ENCODE data around the gene TMEM141.
"Not testable (repeated sequence)": the region's sequence is repeated elsewhere in the genome, so short reads cannot be mapped to it uniquely, and the experiment has no call there.

Gene TMEM141

DNA sequence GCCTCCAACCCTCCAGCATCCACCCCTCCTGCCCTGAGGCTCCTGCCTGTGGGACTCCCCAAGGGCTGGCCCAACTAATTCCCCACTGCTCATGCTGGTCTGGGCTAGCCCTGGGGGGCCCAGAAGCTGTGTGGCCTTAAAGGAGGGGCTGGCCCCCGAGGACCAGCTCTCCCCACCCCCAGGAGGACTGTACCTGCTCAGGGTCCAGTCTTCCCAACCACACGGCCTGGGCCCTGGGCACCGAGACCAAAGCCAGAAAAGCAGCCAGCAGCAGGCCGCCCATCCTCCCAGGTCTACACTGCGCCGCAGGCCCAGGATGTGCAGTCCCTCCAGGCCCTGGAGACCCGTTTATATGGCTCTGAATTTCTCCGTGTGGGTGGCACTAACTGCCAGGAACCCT is 42.9 kb upstream of the TMEM141 start, which contains the start of gene LCN6:
Gene LCN6 (minus strand): TSS at position 325 of the 400 bp plus-strand sequence. CDS start 42 bp downstream, at position 283.
- Histone ChIP-seq H3K4me3 (ENCODE audit: low read depth, low read length) (no peak within 1 kb of the TSS), H3K27ac (ENCODE audit: low read depth, low read length) (no peak within 1 kb of the TSS), H3K27me3 (ENCODE audit: insufficient read depth, low read length) (peaks cover 13% of the 10 kb centered on the region)

DNA sequence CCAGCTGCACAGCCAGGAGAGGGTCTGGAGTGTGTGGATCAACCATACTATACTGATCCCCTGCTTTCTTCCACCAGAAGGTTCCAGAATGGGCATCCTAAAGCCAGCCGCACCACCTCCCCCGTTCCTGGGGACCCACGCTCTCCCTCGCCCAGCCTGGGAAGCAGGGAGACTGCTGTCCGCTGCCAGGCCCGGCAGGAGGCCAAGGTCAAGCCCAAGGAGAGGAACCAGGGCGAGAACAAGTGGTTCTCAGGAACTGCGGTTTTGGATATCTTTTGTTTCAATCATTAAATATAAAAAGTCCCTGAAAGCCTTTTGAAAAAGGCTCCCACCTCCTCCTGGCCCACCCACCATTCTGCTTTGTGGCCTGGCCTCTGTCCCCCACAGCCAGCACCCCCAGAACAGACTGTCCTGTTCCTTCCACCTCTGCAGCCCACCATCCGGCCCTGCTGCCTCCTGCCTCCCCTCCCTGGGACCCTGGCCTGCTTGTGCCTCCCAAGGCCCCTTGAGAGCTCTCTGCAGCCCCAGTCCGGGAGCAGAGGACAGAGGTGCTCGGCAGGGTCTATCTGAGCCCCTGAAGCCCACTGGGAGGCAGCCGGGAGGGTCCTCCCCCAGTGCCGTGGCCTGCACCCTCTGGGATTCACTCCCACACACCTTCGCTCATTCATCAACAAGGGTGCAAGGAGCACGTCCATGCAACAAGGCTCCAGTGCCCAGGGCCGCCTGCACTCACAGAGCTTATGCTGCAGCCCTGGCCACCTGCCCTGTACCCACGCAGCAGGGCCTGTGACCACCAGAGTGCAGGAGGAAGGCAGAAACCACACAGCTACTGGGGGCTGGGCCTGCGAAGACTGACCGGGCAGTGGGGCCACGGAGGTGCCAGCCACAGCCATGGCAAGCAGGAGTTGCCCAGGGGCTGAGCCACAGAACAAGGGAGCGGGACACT is 42.2 kb upstream of the TMEM141 start:
- no peaks in the 10 kb centered on the region for H3K79me2 ChIP-seq (ENCODE audit: control insufficient read depth, insufficient read depth, low read length, unreplicated experiment)
- no peak overlapping the region for H3K27ac ChIP-seq (ENCODE audit: low read depth, low read length)
- H3K4me1 ChIP-seq (ENCODE audit: control insufficient read depth, insufficient read depth, low read length, unreplicated experiment): no peaks in the 10 kb centered on the region
- no peak overlapping the region for H3K4me3 ChIP-seq (ENCODE audit: low read depth, low read length)
- no peak overlapping the region for H2AFZ ChIP-seq (ENCODE audit: low read length, unreplicated experiment)
- peaks cover 11% of the 10 kb centered on the region for H3K27me3 ChIP-seq (ENCODE audit: insufficient read depth, low read length)
- H3K36me3 ChIP-seq (ENCODE audit: insufficient read depth, low read length): no peaks in the 10 kb centered on the region

More for the DNA sequence above, 42.9 kb upstream of the TMEM141 start, which contains the start of gene LCN6:
- Histone ChIP-seq H3K36me3 (ENCODE audit: insufficient read depth, low read length) (no peaks in the 10 kb centered on the region), H2AFZ (ENCODE audit: low read length, unreplicated experiment) (no peak within 1 kb of the TSS), H3K79me2 (ENCODE audit: control insufficient read depth, insufficient read depth, low read length, unreplicated experiment) (no peaks in the 10 kb centered on the region), H3K4me1 (ENCODE audit: control insufficient read depth, insufficient read depth, low read length, unreplicated experiment) (no peaks in the 10 kb centered on the region)

GRCh38 chr9:136750526-136750925 is 40.6 kb upstream of the TMEM141 start:
- no peak overlapping the region for H2AFZ ChIP-seq (ENCODE audit: low read length, unreplicated experiment)
- H3K27me3 ChIP-seq (ENCODE audit: insufficient read depth, low read length): peaks cover 11% of the 10 kb centered on the region
- H3K36me3 ChIP-seq (ENCODE audit: insufficient read depth, low read length): no peaks in the 10 kb centered on the region
- H3K27ac ChIP-seq (ENCODE audit: low read depth, low read length): no peak overlapping the region
- no peaks in the 10 kb centered on the region for H3K79me2 ChIP-seq (ENCODE audit: control insufficient read depth, insufficient read depth, low read length, unreplicated experiment)
- H3K4me1 ChIP-seq (ENCODE audit: control insufficient read depth, insufficient read depth, low read length, unreplicated experiment): no peaks in the 10 kb centered on the region
- no peak overlapping the region for H3K4me3 ChIP-seq (ENCODE audit: low read depth, low read length)

DNA sequence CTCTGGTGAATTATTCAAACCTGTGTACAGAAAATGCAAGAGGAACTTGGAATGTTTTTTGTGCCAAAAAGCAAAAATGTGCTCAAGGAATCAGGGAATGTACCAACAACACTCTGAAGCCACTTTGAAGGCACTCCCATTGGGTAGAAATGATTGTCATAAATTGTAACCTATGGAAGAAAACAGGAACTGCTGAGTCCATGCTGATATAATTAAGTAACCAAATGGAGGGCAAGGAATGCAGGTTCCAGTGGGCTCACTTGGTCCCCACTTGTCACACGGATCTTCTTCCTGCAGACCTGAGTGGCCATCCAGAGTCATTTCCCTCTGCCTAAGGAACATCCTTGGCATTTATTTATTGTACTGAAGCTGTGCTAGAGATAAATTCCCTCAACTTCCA is 39.9 kb upstream of the TMEM141 start:
- H3K27ac ChIP-seq (ENCODE audit: low read depth, low read length): no peak overlapping the region
- no peaks in the 10 kb centered on the region for H3K36me3 ChIP-seq (ENCODE audit: insufficient read depth, low read length)
- no peak overlapping the region for H3K4me3 ChIP-seq (ENCODE audit: low read depth, low read length)
- no peaks in the 10 kb centered on the region for H3K79me2 ChIP-seq (ENCODE audit: control insufficient read depth, insufficient read depth, low read length, unreplicated experiment)
- no peaks in the 10 kb centered on the region for H3K4me1 ChIP-seq (ENCODE audit: control insufficient read depth, insufficient read depth, low read length, unreplicated experiment)
- peaks cover 11% of the 10 kb centered on the region for H3K27me3 ChIP-seq (ENCODE audit: insufficient read depth, low read length)
- H2AFZ ChIP-seq (ENCODE audit: low read length, unreplicated experiment): no peak overlapping the region

DNA sequence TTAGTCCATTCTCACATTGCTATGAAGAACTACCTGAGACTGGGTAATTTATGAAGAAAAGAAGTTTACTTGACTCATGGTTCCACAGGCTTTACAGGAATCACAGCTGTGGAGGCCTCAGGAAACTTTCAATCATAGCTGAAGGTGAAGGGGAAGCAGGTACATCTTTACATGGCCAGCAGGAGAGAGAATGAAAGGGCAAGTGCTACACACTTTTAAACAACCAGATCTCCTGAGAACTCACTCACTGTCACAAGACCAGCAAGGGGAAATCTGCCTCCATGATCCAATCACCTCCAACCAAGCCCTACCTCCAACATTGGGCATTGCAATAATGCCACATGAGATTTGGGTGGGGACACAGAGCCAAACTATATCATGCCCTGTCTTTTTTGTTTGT is 39.3 kb upstream of the TMEM141 start:
- Histone ChIP-seq H3K4me1 (ENCODE audit: control insufficient read depth, insufficient read depth, low read length, unreplicated experiment) (no peaks in the 10 kb centered on the region), H2AFZ (ENCODE audit: low read length, unreplicated experiment) (no peak overlapping the region)

GRCh38 chr9:136753371-136754058 is 37.6 kb upstream of the TMEM141 start:
- H3K27me3 ChIP-seq (ENCODE audit: insufficient read depth, low read length): peaks cover 11% of the 10 kb centered on the region
- H2AFZ ChIP-seq (ENCODE audit: low read length, unreplicated experiment): no peak overlapping the region
- no peaks in the 10 kb centered on the region for H3K79me2 ChIP-seq (ENCODE audit: control insufficient read depth, insufficient read depth, low read length, unreplicated experiment)
- H3K4me3 ChIP-seq (ENCODE audit: low read depth, low read length): no peak overlapping the region
- no peak overlapping the region for H3K27ac ChIP-seq (ENCODE audit: low read depth, low read length)
- H3K4me1 ChIP-seq (ENCODE audit: control insufficient read depth, insufficient read depth, low read length, unreplicated experiment): no peaks in the 10 kb centered on the region
- H3K36me3 ChIP-seq (ENCODE audit: insufficient read depth, low read length): no peaks in the 10 kb centered on the region

More for the DNA sequence above, 39.3 kb upstream of the TMEM141 start:
- no peaks in the 10 kb centered on the region for H3K36me3 ChIP-seq (ENCODE audit: insufficient read depth, low read length)
- no peak overlapping the region for H3K4me3 ChIP-seq (ENCODE audit: low read depth, low read length)
- H3K79me2 ChIP-seq (ENCODE audit: control insufficient read depth, insufficient read depth, low read length, unreplicated experiment): no peaks in the 10 kb centered on the region
- no peak overlapping the region for H3K27ac ChIP-seq (ENCODE audit: low read depth, low read length)
- peaks cover 11% of the 10 kb centered on the region for H3K27me3 ChIP-seq (ENCODE audit: insufficient read depth, low read length)

DNA sequence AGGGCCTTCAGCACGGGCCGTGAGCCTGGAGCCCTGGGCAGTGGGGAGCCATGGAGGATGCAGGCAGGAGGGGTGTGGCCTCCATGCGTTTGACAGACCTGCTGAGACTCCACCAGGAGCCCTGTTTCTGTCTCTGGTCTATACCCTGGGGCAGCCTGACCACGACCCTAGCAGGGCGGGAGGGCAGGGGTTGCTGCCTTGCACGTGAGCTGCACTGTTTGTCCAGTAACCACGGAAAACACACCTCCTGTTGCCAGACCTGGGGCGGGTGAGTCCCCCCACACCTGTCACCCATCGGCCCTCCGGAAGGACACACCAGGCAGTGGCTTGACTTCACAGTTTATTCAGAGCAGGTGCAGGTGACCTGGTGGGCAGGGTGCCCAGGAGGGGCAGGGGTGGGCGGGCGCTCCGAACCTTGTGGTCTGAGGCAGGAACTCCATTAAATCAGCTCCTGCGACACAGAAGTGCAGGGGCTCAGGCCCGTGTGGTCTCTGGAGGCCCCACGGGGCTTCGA is 37.0 kb upstream of the TMEM141 start:
- Histone ChIP-seq H3K27ac (ENCODE audit: low read depth, low read length) (no peak overlapping the region), H3K36me3 (ENCODE audit: insufficient read depth, low read length) (no peaks in the 10 kb centered on the region), H3K79me2 (ENCODE audit: control insufficient read depth, insufficient read depth, low read length, unreplicated experiment) (no peaks in the 10 kb centered on the region), H2AFZ (ENCODE audit: low read length, unreplicated experiment) (no peak overlapping the region), H3K4me3 (ENCODE audit: low read depth, low read length) (no peak overlapping the region), H3K27me3 (ENCODE audit: insufficient read depth, low read length) (peaks cover 11% of the 10 kb centered on the region), H3K4me1 (ENCODE audit: control insufficient read depth, insufficient read depth, low read length, unreplicated experiment) (no peaks in the 10 kb centered on the region)

DNA sequence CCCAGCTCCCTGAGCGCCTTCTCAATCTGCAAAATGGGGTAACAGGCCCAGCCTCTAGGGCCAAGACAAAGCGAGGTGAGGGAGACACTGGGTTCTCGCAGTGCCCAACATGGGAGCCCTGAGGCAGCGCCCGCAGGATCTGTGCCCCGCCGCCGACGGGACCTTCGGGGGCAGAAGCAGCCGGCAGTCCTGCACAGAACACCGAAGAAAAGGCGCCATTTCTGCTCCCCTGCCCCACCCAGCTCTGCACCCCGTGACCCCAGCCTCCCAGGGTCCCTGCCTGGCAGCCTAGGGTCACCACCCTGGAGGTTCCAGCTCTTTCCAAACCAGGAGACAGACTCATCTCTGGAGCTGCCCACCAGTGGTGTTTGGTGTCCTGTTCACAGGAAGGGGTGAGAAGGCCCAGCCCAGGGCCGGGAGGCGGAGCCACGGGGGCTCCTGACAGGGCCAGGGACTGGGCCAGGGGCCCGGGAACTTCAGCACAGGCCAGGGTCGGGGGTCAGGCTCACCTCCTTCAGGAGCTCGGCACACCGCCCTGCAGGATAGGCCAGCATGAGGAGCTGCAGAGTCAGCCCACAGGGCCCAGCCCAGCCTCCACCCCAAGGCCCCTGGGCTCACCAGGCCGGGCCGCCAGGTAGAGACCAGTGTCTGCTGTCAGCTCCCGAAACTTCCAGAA is 36.4 kb upstream of the TMEM141 start:
- no peak overlapping the region for H3K27ac ChIP-seq (ENCODE audit: low read depth, low read length)

GRCh38 chr9:136755302-136756133 is 35.6 kb upstream of the TMEM141 start:
- not testable (repeated sequence) for H3K36me3 ChIP-seq (ENCODE audit: insufficient read depth, low read length); H3K27ac ChIP-seq (ENCODE audit: low read depth, low read length); H3K4me1 ChIP-seq (ENCODE audit: control insufficient read depth, insufficient read depth, low read length, unreplicated experiment); H2AFZ ChIP-seq (ENCODE audit: low read length, unreplicated experiment); H3K79me2 ChIP-seq (ENCODE audit: control insufficient read depth, insufficient read depth, low read length, unreplicated experiment); H3K4me3 ChIP-seq (ENCODE audit: low read depth, low read length)
- H3K27me3 ChIP-seq (ENCODE audit: insufficient read depth, low read length): peaks cover 11% of the 10 kb centered on the region

More for the DNA sequence above, 36.4 kb upstream of the TMEM141 start:
- Histone ChIP-seq H3K36me3 (ENCODE audit: insufficient read depth, low read length) (no peaks in the 10 kb centered on the region), H3K79me2 (ENCODE audit: control insufficient read depth, insufficient read depth, low read length, unreplicated experiment) (no peaks in the 10 kb centered on the region), H3K4me3 (ENCODE audit: low read depth, low read length) (no peak overlapping the region), H3K4me1 (ENCODE audit: control insufficient read depth, insufficient read depth, low read length, unreplicated experiment) (no peaks in the 10 kb centered on the region), H3K27me3 (ENCODE audit: insufficient read depth, low read length) (peaks cover 11% of the 10 kb centered on the region), H2AFZ (ENCODE audit: low read length, unreplicated experiment) (no peak overlapping the region)

- H2AFZ ChIP-seq (ENCODE audit: low read length, unreplicated experiment): no peak overlapping the region
- no peaks in the 10 kb centered on the region for H3K4me1 ChIP-seq (ENCODE audit: control insufficient read depth, insufficient read depth, low read length, unreplicated experiment)
- H3K36me3 ChIP-seq (ENCODE audit: insufficient read depth, low read length): no peaks in the 10 kb centered on the region
- no peak overlapping the region for H3K4me3 ChIP-seq (ENCODE audit: low read depth, low read length)
- H3K27ac ChIP-seq (ENCODE audit: low read depth, low read length): no peak overlapping the region
- H3K27me3 ChIP-seq (ENCODE audit: insufficient read depth, low read length): peaks cover 10% of the 10 kb centered on the region
- H3K79me2 ChIP-seq (ENCODE audit: control insufficient read depth, insufficient read depth, low read length, unreplicated experiment): no peaks in the 10 kb centered on the region
Measured at GRCh38 chr9:136756134-136756438, 35.1 kb upstream of the TMEM141 start.

Measured in ACC112 (cell line).